Activated T-cell treated with anti-CD3 and anti-CD28 coated beads for 24 hours (primary cell): ENCODE data around the gene MYO5B.
"Not testable (repeated sequence)": the region's sequence is repeated elsewhere in the genome, so short reads cannot be mapped to it uniquely, and the experiment has no call there.

Experiments
- DNase-seq: peaks from one replicate; pipeline ENCODE4 v3.0.0-alpha.2; 2020; ENCODE audit warnings: low read depth

Gene MYO5B

DNA sequence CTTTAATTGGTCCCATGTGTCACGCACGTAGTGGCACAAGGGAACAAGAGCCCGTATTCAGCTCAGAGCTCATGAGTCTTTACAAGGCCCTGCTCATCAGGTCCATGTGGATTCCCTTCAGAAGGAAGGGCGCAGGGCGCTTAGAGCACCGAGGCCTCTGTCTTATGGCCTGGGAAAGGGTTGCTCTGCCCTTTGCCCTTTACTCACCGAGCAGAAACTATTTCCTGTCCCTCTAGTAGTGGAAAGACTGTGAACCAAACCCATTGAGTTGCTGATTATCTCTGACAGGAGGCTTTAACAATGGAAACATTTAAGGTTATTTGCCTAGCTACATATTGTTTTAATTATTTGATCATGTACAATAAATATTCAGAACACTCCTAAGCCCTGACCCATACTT lies 279.6 kb downstream of the MYO5B start:
- no peak for DNase-seq

DNA sequence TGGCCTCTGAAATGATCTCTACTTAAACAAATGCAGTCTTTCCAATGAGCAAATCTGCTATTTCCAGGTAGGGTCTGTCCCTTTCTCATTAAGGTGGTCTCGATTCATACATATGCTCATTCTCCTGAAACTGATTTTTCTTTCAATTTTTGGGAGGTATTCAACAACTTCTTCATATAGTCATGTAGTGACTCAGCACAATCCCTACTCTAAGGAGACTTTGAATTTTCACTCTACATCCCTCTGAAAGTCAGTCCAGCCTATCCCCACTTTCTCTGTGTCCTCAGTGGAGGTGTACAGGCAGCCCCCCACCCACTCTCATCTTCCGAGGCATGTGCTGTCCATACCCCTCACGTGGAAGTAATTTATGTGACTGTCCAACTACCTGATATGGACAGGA lies 281.7 kb downstream of the MYO5B start:
- no peak for DNase-seq

- no peak for DNase-seq
These were observed 283.5 kb downstream of the MYO5B start for GRCh38 chr18:49911427-49911826.

DNA sequence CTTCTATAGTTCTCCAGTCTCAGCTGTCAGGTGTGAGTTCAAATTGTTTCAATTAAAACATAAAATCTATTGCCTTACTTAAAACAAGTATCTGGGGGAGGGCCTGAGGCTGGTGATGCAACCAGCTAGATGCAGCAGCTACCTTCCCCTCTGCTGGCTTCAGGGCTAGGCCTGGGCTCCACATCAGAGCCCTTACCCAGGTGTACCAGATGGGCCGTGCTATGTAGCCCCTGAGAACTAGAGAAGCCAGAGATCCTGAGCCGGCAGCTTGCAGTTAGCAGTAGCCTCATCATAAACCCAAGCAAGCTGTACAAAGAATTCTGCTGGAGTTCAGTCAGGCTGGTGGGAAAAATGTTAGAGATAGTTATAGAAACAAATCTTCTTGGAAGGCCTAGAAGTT lies 284.0 kb downstream of the MYO5B start:
- no peak for DNase-seq

GRCh38 chr18:49910019-49910418 lies 284.9 kb downstream of the MYO5B start:
- no peak for DNase-seq

GRCh38 chr18:49907346-49907929 lies 287.5 kb downstream of the MYO5B start:
- DNase-seq: no peak

GRCh38 chr18:49905771-49906170 lies 289.2 kb downstream of the MYO5B start:
- no peak for DNase-seq

DNA sequence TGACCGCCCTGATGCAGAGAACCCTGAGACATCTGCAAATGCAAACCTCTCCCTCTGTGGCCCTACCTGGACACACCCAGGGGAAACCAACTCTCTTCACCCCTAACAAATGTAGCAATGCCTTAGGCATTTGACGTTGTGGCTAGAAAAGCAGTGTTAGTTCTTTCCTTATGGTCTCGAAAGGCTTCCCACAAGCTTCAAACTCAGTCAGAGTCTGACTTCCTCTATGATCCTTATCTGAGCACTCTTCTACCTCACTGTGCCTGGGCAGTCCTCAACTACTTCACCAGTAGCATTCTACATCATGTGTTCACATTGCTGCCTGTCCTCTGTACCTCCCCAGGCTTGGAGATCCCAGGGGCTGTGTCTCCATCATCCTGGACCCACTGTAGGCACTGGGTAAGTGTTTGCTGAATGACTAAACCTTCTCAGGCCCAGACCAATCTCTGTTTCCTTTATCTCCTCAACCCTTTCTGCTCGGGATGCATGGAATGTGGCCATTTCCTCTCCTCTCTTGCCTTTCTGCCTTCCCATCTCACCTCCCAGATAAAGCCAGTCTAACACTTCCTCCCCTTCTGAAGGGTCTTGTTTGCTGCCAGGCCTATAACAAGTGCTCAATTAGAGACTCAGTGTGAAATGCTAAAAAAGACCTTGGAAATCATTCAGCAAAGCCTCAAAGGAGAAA lies 289.9 kb downstream of the MYO5B start:
- DNase-seq: no peak

DNA sequence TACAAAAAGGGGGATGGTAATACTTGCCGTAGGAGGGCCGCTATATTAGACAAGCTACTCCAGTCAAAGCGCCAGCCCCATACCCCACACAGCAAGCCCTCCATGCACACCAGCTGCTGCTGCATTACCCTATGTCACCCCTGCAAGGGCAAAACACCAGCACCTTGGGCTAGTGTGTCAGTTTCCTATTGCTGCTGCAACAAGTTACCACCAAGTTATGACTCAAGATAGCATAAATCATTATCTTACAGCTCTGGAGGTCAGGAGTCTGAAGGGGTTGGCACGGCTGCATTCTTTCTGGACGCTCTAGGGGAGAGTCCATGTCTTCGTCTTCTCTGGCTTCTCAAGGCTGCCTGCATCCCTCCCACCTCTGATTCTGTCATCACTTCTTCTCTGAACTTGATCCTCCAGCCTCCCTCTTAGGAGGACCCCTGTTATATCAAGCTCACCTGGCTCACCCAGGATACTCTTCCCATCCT lies 293.0 kb downstream of the MYO5B start:
- DNase-seq: no peak

DNA sequence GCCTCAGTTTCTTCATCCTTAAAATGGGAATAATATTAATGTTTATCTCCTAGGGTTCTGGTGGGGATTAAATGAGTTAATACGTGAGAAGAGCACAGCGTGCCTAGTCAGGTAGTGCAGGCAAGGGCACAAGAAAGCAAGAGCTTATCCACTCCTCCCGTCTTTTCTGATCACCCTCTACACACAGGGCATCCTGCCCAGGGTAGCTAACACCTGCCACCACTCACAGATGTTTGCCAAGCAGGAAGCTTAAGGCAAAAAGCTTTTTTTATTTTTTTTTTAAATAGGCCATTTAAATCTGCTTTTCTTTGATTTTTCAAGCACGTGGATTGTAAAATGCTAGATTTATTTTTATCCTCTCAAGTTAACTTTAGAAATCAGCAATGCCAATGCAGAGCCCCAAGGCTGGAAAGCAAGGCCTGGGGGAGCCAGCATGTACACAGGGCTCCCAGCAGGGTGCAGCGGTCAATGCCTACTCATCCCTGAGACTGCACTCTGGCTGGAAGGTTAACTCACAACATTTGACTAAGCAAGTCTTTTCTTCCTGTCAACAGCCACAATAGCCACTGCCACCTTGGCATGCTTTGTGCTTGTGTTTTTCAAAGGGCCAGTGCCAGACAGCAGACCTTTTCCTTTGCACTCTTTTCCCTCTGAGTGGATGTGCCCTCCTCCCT lies 295.2 kb downstream of the MYO5B start:
- DNase-seq: no peak

GRCh38 chr18:49898421-49898820 lies 296.5 kb downstream of the MYO5B start:
- DNase-seq: peak; percentile 23

- no peak for DNase-seq
These were observed 300.3 kb downstream of the MYO5B start for GRCh38 chr18:49894517-49895226.

GRCh38 chr18:49893036-49893435 lies 301.9 kb downstream of the MYO5B start:
- DNase-seq: no peak

- no peak for DNase-seq
These were observed 302.6 kb downstream of the MYO5B start for GRCh38 chr18:49892148-49892924.

DNA sequence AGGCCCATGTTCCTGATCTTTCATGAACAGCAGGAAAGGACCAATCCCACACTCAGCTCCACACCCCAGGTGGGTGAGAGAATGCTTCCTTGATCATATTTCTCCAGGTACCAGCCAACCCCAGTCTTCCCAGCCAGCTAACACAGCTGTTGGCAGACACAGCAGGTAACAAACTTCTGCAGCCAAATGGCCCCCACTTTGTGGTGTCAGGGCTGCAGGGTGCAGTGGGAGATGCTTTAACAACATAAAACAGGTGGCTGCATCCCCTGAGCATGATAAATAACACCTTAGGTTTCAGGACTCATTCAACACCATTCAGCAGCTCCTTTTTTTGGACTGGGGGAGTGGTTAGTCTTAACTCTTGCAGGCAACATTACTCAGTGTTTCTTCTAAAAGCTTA lies 304.9 kb downstream of the MYO5B start:
- DNase-seq: no peak

DNA sequence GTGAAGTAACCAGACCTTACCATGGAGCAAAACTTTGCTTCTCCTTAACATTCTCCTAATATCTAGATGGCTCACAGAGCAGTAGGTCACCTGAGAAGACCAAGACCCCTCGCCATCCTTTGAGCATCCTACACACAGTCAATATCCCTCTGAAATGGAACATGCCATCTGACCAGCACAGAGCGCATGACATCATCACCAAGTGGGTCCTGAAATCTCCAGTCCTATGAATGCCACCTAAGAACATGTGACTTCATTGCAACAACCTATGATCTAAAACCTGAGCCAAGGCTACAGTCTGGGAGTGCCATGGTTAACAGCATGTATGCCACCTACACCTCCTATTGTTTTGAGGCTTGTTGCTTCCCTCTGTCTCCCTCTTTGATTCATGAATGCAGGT lies 305.4 kb downstream of the MYO5B start:
- not testable (repeated sequence) for DNase-seq

- DNase-seq: no peak
These were observed 307.8 kb downstream of the MYO5B start for GRCh38 chr18:49886891-49887764.

GRCh38 chr18:49884959-49885358 lies 310.0 kb downstream of the MYO5B start:
- no peak for DNase-seq

GRCh38 chr18:49884465-49884864 lies 310.5 kb downstream of the MYO5B start:
- DNase-seq: no peak

- no peak for DNase-seq
These were observed 314.3 kb downstream of the MYO5B start for GRCh38 chr18:49880661-49881060.

- no peak for DNase-seq
These were observed 315.7 kb downstream of the MYO5B start for GRCh38 chr18:49879271-49879580.
